SJCRH30 (cell line): ENCODE data around the gene STON1. TPM values are rescaled to one million over a fixed set of nuclear protein-coding genes. Genes with fewer than 3 reads are reported as not detected.
"Not testable (repeated sequence)": the region's sequence is repeated elsewhere in the genome, so short reads cannot be mapped to it uniquely, and the experiment has no call there.

Experiments
- DNase-seq, 2 experiments: peaks; one replicate each; pipeline ENCODE4 v3.0.0-alpha.2; 2015 to 2020
- H3K27ac ChIP-seq: fragments of 250-450 bp; sonication (Bioruptor Pico); 2 replicates; pipeline ENCODE4 v1.5.1; 2020; ENCODE audit warnings: mild to moderate bottlenecking, moderate library complexity
- H3K27me3 ChIP-seq: fragments of 250-450 bp; sonication (Bioruptor Pico); 2 replicates; pipeline ENCODE4 v1.5.1; 2020; ENCODE audit warnings: mild to moderate bottlenecking, moderate library complexity
- H3K36me3 ChIP-seq: fragments of 250-450 bp; sonication (Bioruptor Pico); 2 replicates; pipeline ENCODE4 v1.5.1; 2020; ENCODE audit warnings: mild to moderate bottlenecking, moderate library complexity
- H3K4me1 ChIP-seq: fragments of 250-450 bp; sonication (Bioruptor Pico); 2 replicates; pipeline ENCODE4 v1.5.1; 2020; ENCODE audit warnings: mild to moderate bottlenecking, moderate library complexity
- H3K4me3 ChIP-seq: fragments of 250-450 bp; sonication (Bioruptor Pico); 2 replicates; pipeline ENCODE4 v1.5.1; 2020; ENCODE audit warnings: mild to moderate bottlenecking, moderate library complexity
- H3K9me3 ChIP-seq: fragments of 250-450 bp; sonication (Bioruptor Pico); replicated peaks from 2 replicates; pipeline ENCODE4 v1.5.1; 2020; ENCODE audit warnings: mild to moderate bottlenecking, moderate library complexity
- total RNA-seq: library from RNA; depleted of rRNA; stranded (reverse); fragments of >200 nt; shearing (Covaris generic); gene quantifications from 2 replicates; pipeline ENCODE4 v1.2.3, GENCODE V29; 2014

STON1 gene
- total RNA-seq, 1 experiment from 2014 or later, result 13.7 TPM

DNA sequence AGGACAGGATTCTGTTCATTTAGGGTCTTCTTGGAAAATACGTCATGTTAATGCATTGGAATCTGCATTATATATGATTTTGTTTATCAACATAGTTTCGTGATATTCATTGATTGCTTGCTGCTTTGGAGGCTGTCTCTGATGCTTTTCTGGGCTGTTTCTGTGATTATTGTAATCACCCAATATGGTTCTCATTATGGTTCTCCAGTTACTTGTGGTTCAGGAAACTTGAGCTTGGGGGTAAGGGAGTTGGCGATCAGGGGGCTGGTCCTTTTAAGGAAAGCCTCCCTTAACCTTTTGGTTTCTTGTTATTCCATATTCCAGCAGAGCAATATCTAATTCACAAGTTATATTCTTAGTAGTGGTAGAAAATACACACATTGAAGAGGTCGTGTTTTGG lies 17.4 kb upstream of the STON1 start:
- DNase-seq, result no peak
- Histone ChIP-seq H3K27ac (no peak overlapping the region), H3K27me3 (no peaks in the 10 kb centered on the region), H3K4me1 (no peaks in the 10 kb centered on the region), H3K4me3 (no peak overlapping the region), H3K9me3 (no peaks in the 10 kb centered on the region), H3K36me3 (peaks cover 5% of the 10 kb centered on the region; the same call in 1 of the 2 replicates)

DNA sequence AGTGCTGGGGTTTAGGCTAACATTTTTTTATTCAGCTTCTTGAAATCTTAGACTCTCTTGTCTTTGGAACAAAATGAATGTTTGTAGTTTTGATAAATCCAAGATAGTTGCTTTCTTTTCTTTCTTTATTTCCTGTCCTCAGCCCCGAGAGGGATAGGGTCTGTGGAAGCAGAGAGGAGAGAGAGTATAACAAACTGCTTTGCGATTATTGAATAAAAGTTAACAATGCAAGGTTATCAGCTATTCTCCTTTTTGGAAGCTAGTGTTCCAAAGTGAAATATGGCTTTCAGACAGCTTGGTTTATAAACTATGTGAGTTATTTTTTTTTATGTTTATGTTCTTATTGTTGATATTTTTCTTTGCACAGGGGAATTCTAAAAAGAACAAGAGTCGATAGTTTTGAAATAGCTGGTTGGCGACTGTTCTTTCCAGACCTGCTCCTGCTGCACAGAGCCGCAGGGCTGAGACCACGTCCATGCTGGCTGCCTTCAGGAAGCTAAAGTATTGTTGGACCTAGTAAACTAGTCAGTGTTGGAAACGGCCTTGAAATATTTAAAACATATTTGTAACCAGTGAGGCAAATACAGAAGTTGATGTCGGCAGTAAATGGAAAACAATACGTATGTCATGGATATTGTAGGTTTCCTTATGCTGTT lies 15.5 kb upstream of the STON1 start:
- DNase-seq, result no peak
- Histone ChIP-seq H3K27ac (no peak overlapping the region), H3K27me3 (no peaks in the 10 kb centered on the region), H3K36me3 (no peaks in the 10 kb centered on the region), H3K4me1 (no peaks in the 10 kb centered on the region), H3K9me3 (no peaks in the 10 kb centered on the region), H3K4me3 (no peak overlapping the region)

DNA sequence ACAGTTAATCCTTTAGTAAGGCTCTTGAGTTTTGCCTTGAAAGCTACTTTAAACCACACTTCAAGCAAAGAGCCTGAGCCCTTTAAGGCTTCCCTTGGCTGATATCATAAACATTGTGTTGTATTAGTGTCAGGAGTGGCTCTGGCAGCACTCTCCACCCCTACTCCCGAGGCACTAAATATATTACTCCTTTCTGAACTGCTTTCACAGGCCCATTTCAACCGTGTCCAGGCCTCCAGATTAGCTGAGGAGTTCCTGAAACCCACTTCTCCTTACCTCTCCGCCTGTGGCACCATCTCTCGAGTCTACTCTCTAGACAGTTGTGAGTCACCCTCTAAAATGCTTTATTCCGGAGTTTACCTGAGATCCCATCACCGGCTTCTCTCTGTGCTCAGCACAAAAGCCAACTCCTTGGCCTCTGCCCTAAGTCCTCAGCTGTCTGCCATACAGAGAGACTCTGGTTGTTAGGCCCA lies 14.4 kb upstream of the STON1 start:
- H3K4me3 ChIP-seq, result no peak overlapping the region
- H3K36me3 ChIP-seq, result no peaks in the 10 kb centered on the region
- no peak overlapping the region for H3K27ac ChIP-seq
- H3K4me1 ChIP-seq, result no peaks in the 10 kb centered on the region
- H3K27me3 ChIP-seq, result no peaks in the 10 kb centered on the region
- no peaks in the 10 kb centered on the region for H3K9me3 ChIP-seq
- DNase-seq, result no peak

DNA sequence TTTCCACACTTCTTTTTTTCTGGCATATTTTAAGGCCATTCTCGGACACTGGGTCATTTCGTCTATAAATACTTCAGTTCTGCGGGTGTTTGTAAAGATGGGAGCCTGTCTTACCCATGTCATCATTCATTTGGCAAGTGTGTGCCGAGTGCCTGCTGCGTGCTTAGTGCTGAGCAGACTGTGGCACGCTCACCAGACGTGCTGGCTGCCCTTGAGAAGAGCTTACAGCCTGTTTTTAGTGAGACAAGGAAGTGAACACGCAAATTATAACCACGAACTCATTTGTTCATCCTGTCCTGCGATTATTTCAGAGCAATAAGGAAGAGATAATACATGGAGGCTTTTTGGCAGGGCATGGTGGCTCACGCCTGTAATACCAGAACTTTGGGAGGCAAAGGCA lies 10.4 kb upstream of the STON1 start:
- no peak overlapping the region for H3K4me3 ChIP-seq
- H3K9me3 ChIP-seq, result no peaks in the 10 kb centered on the region
- no peaks in the 10 kb centered on the region for H3K36me3 ChIP-seq
- DNase-seq, result no peak
- H3K27me3 ChIP-seq, result no peaks in the 10 kb centered on the region
- no peaks in the 10 kb centered on the region for H3K4me1 ChIP-seq
- no peak overlapping the region for H3K27ac ChIP-seq

DNA sequence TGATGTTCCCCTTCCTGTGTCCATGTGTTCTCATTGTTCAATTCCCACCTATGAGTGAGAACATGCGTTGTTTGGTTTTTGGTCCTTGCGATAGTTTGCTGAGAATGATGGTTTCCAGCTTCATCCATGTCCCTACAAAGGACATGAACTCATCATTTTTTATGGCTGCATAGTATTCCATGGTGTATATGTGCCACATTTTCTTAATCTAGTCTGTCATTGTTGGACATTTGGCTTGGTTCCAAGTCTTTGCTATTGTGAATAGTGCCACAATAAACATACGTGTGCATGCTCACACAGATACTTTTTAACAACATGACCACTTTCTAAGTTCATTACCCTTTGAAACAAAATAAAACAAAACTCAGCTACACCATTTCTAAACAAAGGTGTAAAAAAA lies 5.2 kb upstream of the STON1 start:
- peaks cover 10% of the 10 kb centered on the region; the same call in 1 of the 2 replicates for H3K4me1 ChIP-seq
- not testable (repeated sequence) for H3K27ac ChIP-seq, H3K9me3 ChIP-seq, H3K27me3 ChIP-seq, DNase-seq, H3K4me3 ChIP-seq, H3K36me3 ChIP-seq

DNA sequence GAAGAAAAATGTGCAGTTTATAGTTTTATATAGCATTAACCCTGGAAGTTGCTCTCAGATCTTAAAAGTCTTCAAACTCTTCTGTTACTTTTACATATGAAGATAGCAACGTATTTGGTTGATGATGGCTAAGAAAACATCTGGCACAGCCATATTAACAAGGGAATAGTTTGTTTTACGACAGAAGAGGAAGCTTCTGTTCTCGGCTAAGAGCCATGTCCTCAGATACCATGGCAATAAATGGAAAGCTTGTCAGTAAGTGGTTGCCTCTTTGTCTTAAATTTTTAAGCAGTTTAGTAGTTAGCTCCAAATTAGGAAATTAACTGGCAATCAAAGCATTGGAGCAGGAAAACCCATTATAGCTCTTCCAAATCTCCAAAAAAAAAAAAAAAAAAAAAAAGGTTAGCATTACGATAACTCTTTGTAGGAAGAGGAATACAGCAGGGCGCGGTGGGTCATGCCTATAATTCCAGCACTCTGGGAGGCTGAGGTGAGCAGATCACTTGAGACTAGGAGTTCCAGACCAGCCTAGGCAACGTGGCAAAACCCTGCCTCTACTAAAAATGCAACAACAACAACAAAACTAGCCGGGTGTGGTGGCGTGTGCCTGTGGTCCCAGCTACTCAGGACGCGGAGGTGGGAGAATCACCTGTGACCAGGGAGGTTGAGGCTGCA lies 4.5 kb upstream of the STON1 start:
- H3K27ac ChIP-seq, result no peak overlapping the region
- DNase-seq, result no peak
- H3K27me3 ChIP-seq, result no peaks in the 10 kb centered on the region
- H3K4me1 ChIP-seq, result peaks cover 10% of the 10 kb centered on the region; the same call in 1 of the 2 replicates
- no peak overlapping the region for H3K4me3 ChIP-seq
- no peaks in the 10 kb centered on the region for H3K36me3 ChIP-seq
- H3K9me3 ChIP-seq, result 0 out of 2 replicates have a peak, but pooled peaks cover 2% of the 10 kb centered on the region

DNA sequence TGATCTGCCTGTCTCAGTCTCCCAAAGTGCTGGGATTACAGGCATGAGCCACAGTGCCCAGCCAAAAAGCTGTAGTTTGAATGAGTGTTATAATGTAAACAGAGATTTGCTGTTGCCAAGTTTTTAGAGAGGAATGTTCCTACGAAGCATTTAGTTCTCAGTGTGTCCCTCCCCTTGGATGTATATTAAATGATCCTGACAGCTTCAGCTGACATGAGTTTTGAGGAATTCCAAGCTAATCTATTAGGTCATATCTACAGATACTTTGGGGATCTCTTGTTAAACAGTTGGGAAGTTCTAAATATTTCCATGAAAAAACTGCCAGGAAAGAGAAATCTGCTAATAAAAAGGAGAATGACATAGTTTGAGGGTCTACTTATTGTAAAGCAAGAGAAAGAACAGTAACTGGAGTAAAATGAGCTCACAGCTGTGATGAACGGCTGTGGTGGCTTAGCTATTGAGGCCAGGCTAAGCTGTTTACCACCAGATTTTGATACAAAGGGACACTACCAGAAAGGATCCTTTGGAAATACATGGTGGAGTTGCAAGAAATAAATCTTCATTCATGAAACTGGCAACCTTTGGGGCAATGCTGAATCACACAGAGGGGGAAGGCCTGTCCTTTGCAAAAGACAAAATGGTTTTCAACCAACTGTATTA lies 2.6 kb upstream of the STON1 start:
- Histone ChIP-seq H3K27ac (no peak overlapping the region), H3K36me3 (no peaks in the 10 kb centered on the region), H3K4me1 (peaks cover 16% of the 10 kb centered on the region; the same call in 1 of the 2 replicates), H3K9me3 (0 out of 2 replicates have a peak, but pooled peaks cover 2% of the 10 kb centered on the region), H3K4me3 (no peak overlapping the region), H3K27me3 (no peaks in the 10 kb centered on the region)
- DNase-seq, result peak; percentile 22 to 56

DNA sequence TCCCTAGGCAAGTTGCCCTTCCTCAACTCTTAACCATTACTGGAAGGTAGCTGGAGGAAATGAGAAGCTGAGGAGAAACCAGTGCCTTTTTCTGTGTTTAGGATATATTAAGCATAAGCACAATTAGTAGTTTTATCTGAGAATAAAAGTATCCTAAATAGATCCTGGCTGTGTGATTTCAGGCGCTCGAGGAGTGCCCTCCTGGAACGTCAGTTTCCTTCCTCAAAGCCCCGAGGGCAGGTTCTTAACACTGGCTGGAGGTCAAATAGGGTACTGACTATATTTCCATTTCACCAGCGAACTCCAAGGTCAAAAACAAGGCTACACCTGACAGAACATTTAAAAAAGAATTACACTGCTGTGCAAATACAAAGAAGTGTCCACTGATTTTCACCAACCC lies 1.5 kb upstream of the STON1 start:
- no peak overlapping the region for H3K4me3 ChIP-seq
- no peak for DNase-seq

DNA sequence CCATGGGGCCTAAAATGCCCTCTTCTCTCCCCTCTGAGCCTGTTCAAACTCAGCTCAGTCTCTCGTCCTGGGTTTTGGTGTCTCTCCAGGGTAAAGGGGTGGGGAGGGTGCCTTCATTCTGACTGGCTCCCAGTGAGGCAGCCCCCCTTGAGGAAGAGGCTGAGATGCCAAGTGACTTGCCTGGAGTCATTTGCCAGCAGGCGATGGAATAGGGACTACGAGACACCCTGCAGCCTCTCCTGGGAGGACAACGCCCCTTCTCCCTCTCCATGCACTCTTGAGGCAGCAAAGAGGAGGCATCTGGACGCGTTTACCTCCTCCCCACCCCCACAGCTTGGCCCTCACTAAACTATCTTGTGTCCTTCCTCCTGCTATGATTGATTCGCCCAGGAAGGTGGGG lies 760 bp upstream of the STON1 start:
- H3K27ac ChIP-seq, result no peak overlapping the region
- no peak overlapping the region for H3K4me3 ChIP-seq
- no peaks in the 10 kb centered on the region for H3K36me3 ChIP-seq
- peaks cover 16% of the 10 kb centered on the region; the same call in 1 of the 2 replicates for H3K4me1 ChIP-seq
- no peaks in the 10 kb centered on the region for H3K27me3 ChIP-seq
- DNase-seq, result peak; percentile 19 to 34
- H3K9me3 ChIP-seq, result 0 out of 2 replicates have a peak, but pooled peaks cover 2% of the 10 kb centered on the region

More for the DNA sequence above, 1.5 kb upstream of the STON1 start:
- Histone ChIP-seq H3K27me3 (no peaks in the 10 kb centered on the region), H3K4me1 (peaks cover 16% of the 10 kb centered on the region; the same call in 1 of the 2 replicates), H3K9me3 (0 out of 2 replicates have a peak, but pooled peaks cover 2% of the 10 kb centered on the region), H3K27ac (no peak overlapping the region), H3K36me3 (no peaks in the 10 kb centered on the region)

DNA sequence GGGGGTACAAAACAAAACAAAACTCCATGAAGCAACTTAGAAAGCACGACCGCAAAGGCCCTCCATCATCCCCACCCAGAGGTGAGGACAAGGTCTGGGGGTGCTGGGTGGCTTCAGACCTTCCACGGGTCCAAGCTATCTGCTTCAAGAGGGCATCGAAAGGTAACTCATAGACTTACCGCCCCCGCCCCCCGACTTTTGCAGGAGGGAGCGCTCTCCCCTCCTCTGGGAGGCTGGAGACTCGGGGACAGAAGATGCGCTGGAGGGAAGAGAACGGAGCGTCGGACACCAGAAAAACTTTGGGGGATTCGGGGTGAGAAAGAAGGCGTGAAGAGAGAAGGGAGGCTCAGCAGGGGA lies 300 bp upstream of the STON1 start:
- Histone ChIP-seq H3K27me3 (no peaks in the 10 kb centered on the region), H3K4me3 (peak overlapping the region; percentile 94), H3K4me1 (peaks cover 16% of the 10 kb centered on the region; the same call in 1 of the 2 replicates), H3K27ac (no peak overlapping the region), H3K9me3 (0 out of 2 replicates have a peak, but pooled peaks cover 2% of the 10 kb centered on the region), H3K36me3 (no peaks in the 10 kb centered on the region)
- no peak for DNase-seq

DNA sequence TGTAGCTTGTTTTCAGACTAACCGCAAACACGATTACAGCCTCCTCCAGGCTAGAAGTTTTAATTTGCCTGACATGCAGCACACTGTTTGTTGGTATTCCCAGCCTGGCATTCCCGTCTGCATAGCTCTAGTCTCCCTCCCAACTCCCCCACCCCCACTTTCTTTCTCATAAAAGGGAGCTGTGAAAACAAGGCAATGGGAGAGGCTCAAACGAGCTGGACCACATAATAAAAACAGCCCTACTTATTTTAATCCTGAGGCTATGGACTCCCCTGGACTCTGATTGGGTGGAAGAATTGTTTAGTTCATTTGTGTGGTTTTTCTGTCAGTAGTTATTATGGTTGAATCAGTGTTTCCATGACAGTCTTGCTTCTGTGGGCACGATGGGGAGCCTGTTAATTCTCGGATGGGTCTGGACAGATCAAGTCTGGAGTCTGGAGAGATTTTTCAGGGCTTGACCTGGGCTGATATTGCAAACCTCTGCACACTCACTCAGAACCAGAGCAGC lies 1.2 kb downstream of the STON1 start:
- peak overlapping the region; percentile 56; the same call in 1 of the 2 replicates for H3K27ac ChIP-seq
- no peaks in the 10 kb centered on the region for H3K36me3 ChIP-seq
- H3K4me1 ChIP-seq, result peaks cover 16% of the 10 kb centered on the region; the same call in 1 of the 2 replicates
- no peaks in the 10 kb centered on the region for H3K9me3 ChIP-seq
- H3K27me3 ChIP-seq, result no peaks in the 10 kb centered on the region
- peak overlapping the region; percentile 94 for H3K4me3 ChIP-seq
- DNase-seq, result peak; percentile 75 to 77

DNA sequence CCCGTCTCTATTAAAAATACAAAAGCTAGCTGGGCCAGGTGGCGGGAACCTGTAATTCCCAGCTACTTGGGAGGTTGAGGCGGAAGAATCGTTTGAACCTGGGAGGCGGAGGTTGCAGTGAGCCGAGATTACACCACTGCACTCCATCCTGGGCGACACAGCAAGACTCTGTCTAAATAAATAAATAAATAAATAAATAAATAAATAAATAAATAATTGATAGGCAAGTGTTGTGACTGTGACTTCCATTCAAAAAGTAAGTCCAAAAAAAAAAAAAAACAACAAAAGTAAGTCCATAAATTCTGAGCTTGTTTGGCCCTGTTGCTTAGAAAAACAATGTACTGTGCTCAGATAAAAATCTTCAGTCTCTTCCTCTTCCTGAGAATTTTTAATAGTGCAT lies 2.2 kb downstream of the STON1 start:
- no peak overlapping the region for H3K4me3 ChIP-seq
- peaks cover 14% of the 10 kb centered on the region; the same call in 1 of the 2 replicates for H3K4me1 ChIP-seq
- H3K27me3 ChIP-seq, result no peaks in the 10 kb centered on the region
- no peaks in the 10 kb centered on the region for H3K9me3 ChIP-seq
- H3K27ac ChIP-seq, result no peak overlapping the region
- DNase-seq, result no peak
- H3K36me3 ChIP-seq, result no peaks in the 10 kb centered on the region

DNA sequence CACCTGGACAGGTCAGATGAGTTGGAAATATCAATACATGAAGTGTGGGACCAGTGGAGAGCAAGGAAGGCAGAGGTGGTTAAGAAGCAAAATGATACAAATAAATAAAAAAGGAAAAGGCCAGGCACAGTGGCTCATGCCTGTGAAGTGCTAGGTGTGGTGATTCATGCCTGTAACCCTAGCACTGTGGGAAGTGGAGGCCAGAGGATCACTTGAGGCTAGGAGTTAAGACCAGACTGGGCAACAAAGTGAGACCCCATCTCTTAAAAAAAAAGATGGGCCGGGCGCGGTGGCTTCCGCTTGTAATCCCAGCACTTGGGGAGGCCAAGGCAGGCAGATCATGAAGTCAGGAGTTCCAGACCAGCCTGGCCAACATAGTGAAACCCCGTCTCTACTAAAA lies 2.9 kb downstream of the STON1 start:
- no peaks in the 10 kb centered on the region for H3K27me3 ChIP-seq
- no peaks in the 10 kb centered on the region for H3K9me3 ChIP-seq
- no peak overlapping the region for H3K27ac ChIP-seq
- DNase-seq, result no peak
- H3K4me3 ChIP-seq, result no peak overlapping the region
- no peaks in the 10 kb centered on the region for H3K36me3 ChIP-seq
- H3K4me1 ChIP-seq, result peaks cover 8% of the 10 kb centered on the region; the same call in 1 of the 2 replicates

DNA sequence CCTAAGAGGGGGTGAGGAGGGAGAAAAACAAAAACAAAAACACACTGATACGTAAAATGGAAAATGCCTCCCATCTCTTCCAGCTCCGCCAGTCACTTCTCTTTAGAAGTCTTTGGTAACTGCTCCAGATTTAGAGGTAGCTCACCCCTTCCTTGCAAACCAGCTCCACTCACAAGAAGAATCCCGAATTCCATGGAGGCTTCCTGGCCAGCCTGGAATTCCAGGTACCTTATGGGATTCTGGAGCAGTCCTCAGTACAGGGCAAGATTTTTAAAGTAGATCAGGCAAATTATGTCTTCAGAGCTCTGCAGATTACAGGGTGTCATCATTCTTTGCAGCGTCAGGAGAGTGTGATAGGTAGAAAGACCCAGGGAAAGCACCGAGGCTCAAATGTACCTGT lies 4.8 kb downstream of the STON1 start:
- no peak for DNase-seq
- Histone ChIP-seq H3K4me1 (peaks cover 6% of the 10 kb centered on the region; the same call in 1 of the 2 replicates), H3K4me3 (no peak overlapping the region), H3K27me3 (no peaks in the 10 kb centered on the region), H3K9me3 (no peaks in the 10 kb centered on the region), H3K27ac (no peak overlapping the region), H3K36me3 (no peaks in the 10 kb centered on the region)
